LNCAP (cell line): ENCODE measurements around the gene TDRD3.

Source experiments
- CTCF ChIP-seq: fragments of 450-650 bp; IDR thresholded peaks from 2 replicates; pipeline ENCODE4 v1.5.1; 2017; ENCODE audit warnings: mild to moderate bottlenecking

TDRD3 gene

GRCh38 chr13:60425332-60425731, 28.3 kb downstream of the TDRD3 start:
- TF ChIP-seq CTCF, result no peak

GRCh38 chr13:60426075-60426474, 29.1 kb downstream of the TDRD3 start:
- TF ChIP-seq CTCF, result no peak

GRCh38 chr13:60427285-60427684, 30.3 kb downstream of the TDRD3 start:
- no peak for TF ChIP-seq CTCF

GRCh38 chr13:60431108-60431700, 34.2 kb downstream of the TDRD3 start:
- peak; percentile 85 for TF ChIP-seq CTCF

- no peak for TF ChIP-seq CTCF
Observed at GRCh38 chr13:60433505-60433904, 36.5 kb downstream of the TDRD3 start.

- no peak for TF ChIP-seq CTCF
Observed at GRCh38 chr13:60435762-60436374, 38.8 kb downstream of the TDRD3 start.

GRCh38 chr13:60439201-60439600, 42.2 kb downstream of the TDRD3 start:
- TF ChIP-seq CTCF, result no peak

- TF ChIP-seq CTCF, result no peak
Observed at GRCh38 chr13:60441761-60442160, 44.7 kb downstream of the TDRD3 start.
